GM18861 (cell line): ENCODE measurements around the gene ZNRF2.
A peak's percentile ranks its signal among the peaks of the same experiment; 100 is the strongest.

Experiments
- ATAC-seq: cut with Tn5 transposase; IDR thresholded peaks from one replicate; pipeline ENCODE4 v1.9.1; 2021; ENCODE audit not compliant: unreplicated experiment

The ZNRF2 gene

DNA sequence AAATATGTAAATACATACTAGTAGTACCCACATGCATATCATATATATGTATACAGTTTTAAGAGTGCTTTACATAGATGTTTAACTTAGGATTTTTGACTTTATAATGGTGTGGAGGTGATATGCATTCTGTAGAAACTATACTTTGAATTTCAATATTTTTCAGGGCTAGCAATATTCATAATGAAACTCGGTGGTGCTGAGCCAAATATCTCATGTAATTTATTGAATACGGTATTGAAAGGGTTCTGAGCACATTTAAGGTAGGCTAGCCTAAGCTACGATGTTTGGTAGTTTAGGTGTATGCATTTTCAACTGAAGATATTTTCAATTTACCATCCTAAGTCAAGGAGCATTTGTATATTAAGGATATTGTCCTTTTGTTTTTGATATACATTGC, 36.0 kb downstream of the ZNRF2 start:
- no peak for ATAC-seq

DNA sequence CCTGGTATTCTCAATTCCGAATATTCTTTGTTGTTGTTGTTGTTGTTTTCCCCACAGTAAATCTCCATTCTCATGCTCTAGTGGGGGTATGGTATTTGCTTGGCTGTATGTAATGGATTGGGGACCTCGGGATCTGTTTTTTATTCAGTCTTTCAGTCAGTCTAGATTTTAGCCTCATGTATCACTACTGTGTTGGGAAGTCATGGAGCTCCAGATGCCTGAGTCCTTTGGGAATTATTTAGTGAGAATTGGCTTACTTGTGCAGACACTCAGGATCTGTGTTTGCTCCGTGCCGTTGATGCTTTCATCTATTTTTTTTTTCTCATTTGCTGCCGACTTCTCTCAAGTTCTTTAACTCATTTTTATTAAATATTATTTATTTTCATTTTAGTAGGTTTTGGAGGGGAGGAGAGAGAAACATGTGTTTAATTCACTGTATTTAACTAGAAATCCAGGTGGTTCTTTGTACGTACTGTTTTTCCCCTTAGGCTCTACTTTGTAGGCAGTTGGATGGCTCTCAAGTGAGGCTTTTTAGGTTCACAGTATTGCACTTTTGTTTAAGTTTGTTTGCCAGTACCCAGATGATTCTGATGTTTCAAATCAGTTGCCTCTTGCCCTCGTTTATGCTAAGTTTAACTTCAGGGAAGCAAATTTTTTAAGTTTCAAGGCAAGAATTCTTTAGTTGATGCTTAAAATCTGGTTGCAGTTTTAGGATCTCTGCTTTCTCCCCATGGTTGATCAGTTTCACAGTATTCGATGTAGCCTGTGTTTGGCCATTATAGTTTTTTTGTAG, 36.9 kb downstream of the ZNRF2 start:
- ATAC-seq, result no peak

DNA sequence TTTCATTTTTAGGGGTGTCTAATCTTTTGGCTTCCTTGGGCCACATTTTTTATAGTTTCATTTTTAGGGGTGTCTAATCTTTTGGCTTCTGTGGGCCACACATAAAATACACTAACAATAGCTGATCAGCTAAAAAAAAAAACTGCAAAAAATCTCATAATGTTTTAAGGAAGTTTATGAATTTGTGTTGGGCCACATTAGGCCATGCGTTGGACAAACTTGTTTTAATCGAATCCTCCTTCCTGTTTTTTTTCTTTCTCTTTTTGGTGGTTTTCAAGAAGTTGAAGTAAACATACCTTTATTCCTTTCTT, 37.4 kb downstream of the ZNRF2 start:
- ATAC-seq, result no peak

DNA sequence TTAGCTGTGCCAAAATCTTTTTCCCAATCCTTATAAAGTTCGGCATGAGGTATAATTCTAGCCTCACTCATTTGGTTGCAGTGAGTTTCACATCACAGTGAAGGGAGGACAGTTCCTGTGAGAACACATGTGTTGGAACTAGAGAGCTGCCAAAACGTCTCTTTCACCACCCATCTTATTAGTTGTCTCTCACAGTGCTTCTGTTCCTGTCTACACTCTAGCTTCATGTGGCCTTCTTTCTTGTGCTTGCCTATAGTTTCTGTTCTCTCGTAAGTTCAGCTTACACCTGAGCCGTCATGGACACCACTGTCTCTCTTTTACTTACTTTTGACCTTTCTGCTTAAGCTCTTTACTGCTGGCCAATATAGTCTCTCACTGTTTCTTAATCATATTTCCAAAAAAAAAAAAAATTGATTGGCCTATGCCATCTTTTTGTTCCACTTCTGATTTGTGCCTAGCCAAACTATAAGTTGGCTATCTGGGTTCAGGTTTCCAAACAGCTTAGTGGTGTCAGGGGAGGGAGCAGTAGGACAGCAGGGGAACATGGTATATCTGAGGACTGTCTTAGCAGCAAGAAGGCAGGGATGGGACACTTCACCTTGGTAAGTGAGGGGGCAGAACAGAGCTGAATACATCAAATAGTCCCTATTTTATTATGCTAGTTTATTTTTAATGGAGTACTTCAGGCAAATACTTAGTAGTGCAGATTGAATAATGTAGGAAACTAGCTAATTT, 38.0 kb downstream of the ZNRF2 start:
- ATAC-seq, result peak; percentile 53

DNA sequence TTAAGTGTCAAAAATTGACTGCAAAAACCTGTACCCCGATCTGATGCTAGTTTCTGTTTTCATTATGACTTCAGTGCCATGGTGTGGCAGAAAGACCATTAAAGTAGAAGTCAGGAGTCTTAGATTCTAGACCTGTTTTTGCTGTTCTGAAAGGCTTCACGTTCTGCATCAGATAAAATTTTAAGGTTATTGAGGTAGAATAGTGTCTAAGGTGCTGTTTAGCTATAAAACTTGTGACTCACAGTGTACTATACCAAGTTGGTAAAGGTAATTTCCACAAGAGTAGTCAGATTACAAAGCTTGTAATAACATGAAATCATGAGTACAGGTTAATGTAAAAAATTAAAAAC, 38.6 kb downstream of the ZNRF2 start:
- ATAC-seq, result peak; percentile 67

DNA sequence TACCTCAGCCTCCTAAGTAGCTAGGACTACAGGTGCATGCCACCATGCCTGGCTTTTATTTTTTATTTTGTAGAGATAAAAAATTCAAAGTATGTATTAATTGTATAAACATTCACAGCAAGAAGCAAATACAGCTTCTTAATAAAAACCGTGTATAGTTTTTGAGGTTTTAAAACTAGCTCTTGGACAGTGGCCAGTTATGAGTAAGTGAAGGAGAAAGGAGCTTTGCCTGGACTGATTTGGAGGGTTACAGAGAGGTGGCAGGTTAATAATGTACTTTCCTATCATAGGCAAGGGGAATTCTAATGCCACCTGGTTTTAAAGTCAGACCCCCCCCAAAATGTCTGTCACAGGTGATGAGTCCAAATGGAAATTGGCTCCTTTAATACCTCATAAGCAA, 43.4 kb downstream of the ZNRF2 start:
- ATAC-seq, result no peak

DNA sequence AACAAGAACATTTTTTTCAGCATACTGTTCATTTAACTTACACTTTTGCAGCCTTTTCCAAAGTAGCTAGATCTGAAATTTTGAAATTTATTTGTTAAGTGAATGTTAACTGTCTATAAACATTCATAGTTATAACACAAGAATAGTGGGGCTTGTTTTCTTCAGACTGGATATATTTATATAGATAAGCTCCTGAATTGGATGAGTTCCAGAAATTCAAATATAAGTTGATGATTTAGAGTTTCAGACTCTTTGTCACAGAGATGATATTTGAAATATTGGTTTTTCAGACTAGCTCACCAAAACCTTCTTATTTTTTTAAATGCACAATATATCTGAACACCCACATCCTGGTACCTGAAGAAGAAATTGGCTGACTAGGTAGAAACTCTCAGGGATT, 44.0 kb downstream of the ZNRF2 start:
- no peak for ATAC-seq

DNA sequence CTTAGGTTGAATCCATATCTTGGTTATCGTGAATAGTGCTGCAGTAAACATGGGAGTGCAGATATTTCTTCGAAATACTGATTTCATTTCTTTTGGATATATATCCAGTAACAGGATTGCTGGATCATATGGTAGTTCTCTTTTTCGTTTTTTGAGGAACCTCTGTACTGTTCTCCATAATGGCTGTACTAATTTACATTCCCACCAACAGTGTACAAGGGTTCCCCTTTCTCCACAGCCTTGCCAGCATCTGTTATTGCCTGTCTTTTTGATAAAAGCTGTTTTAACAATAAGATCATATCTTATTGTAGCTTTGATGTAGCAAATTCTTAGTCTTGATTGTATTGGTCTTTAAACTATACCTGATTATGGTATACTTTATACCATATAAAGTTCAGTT, 45.3 kb downstream of the ZNRF2 start:
- ATAC-seq, result no peak

DNA sequence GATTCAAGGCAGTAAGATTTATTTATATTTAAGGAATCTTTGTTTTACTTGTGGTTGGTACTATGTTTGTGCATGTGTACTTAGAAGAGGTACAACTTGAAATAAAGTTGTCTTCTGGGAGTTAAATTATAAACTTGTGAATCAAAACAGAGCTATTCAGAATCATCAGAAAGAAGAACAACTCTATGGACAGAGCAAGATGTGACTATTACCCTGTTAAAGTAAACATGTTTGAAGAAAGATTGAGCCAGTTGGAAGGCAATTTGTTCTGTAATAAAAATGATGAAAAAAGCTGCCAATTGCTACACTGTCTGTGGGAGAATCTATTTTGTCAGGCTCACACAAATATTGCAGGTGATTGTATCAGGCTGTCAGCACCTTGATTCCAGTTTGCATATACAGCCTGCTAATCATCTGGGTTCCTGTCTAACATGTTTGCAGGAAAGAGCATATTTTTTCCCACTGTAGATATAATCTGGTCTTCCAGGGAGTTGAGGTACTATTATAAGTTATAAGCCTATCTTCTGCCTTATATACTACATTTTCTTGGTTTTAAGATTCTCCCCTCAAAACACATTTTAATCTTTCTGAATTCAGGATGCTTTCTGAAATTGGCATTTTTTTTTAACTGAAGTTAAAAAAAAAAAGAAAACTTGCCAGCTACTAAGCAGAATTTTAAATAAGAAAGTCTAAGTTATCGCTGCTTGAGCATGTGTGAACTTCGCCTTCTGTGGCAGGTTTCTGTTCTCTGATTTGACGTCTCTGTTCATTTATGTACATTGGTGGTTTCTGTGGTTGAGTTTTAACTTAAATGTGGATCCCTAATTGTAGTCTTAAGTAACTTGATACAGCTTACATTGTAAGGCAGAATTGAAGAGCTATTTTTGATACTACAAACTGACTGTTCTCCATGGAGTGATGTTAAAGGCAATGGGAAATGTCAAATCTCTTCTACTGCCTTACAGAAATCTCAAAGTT, 46.0 kb downstream of the ZNRF2 start:
- peak; percentile 88 for ATAC-seq

DNA sequence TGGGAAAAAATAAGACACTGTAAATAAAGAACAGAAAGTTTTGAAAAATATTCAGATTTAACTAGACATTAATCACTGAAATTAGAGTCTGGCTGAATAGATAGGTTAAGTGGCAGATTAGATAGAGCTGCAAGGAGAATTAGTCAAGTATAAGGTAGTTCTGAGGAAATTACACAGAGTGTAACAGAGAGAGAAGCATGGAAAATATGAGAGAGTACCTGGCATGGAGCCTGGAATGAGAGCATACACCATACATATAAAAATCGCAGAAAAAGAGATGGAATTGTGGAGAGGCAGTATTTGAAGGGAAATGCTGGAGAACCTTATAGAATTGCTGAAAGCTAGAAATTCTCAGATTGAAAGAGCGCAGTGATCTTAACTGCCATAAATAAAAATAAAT, 46.9 kb downstream of the ZNRF2 start:
- ATAC-seq, result no peak

DNA sequence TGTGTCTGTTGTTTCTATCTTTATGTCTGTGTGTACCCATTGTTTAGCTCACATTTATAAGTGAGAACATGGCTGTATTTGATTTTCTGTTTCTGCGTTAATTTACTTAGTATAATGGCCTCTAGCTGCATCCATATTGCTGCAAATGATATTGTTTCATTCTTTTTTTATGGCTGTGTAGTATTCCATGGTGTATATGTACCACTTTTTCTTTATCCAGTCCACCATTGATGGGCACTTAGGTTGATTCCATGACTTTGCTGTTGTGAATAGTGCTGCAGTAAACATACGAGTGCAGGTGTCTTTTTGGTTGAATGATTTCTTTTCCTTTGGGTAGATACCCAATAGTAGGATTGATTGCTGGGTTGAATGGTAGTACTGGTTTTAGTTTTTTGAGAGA, 48.2 kb downstream of the ZNRF2 start:
- ATAC-seq, result no peak

DNA sequence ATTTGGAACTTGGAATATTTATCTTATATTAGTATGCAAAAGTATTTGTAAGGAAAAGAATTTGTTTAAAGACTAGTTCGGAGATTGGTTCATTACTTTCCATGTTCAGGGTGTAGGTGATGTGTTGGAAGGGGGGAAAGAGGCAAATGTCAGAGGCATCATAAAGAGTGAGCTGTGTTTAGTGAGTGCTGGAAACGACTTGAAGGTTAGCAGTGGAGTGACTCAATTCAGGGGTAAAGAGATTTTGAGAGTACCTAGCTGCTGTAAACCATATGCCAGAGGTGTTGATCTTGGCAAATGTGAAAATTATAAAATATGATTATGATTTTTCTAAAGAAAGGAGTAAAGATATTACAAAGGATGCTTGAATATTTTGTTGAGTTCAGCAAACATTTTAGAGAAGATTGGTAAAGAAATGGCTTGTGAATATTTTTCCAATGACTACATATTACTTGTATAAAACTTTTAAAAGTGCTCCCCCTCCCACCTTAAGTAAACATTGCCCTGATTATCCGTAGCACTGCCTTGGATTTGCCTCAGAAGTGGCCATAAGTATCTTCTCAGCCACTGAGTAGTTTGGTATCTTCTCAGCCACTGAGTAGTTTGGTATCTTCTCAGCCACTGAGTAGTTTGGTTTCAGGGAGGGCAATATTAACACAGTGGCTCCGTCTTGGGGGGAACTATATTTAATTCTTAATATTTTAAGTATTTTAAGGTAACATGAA, 51.5 kb downstream of the ZNRF2 start:
- no peak for ATAC-seq

DNA sequence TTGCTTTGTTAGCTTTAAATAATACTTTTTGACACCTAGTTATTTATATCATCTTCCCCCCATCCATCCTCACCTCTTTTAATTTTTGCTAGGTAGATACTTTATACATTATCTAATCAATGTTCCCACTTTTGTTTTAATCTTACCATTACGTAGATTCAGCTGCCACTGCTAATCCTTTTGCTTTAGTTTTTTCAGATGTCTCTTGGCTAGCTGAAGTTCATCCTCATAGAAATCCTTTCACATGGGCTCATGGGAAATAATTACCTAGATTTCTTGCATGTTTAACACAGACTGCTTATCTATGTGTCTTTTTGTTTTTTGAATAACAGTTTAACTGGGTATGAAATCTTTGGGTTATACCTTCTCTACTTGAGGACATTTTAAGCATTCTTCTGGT, 60.1 kb downstream of the ZNRF2 start:
- ATAC-seq, result no peak

DNA sequence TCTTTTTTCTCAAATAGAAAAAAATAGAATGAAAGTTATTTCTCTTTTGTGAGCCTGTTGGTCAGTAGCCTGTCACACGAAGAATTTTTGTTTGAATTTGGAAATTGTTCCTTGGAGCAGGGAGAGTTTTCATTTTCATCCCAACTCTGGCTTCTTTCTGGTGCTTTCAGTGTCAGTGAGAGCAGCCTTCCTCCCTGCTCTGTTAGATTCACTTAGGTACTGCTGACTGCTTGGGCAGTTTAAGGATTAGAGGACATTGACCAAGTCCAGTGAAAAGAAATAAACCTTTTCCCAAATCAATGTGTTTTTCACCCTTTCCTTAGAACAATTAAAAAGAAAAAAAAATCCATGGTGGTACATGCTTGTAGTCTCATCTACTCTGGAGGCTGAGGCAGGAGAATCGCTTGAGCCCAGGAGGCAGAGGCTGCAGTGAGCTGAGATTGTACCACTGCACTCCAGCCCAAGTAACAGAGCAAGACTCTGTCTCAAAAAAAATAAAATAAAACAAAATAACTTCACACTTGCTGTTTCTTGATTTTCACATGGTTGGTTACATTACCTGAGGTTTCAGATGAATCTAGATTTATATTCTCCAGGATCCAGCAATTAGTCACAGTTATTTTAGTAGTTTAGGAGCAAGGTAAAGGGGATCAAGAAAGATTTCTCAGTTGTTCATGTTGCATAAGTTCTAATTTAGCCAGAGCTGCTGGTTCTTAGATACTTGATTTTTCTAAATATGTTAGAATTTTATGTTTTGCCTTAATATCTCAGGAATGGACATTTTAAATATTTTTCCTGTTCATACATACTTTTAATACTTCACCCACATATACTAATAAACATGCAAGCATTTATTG, 63.1 kb downstream of the ZNRF2 start:
- peak; percentile 14 for ATAC-seq

DNA sequence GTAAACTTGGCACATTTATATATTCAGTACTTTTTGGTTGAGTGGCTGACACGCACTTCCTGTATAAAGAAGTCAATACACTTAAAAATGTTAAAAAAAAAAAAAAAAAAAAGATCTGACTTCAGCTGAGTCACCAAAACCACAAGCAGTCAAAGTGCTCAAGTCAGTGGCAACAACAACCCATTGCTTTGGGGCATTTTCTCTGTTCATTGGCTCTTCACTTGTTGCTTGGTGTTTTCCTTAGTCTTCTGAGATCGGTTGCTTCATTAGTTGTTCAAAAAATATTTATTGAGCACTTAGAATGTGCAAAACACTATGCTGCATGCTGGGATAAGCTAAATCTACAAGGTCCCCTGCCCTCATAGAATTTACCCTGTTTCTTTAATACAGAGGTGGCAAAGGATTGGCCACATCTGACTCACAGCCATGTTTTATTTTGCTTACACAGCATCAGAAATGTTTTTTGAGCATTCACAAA, 63.7 kb downstream of the ZNRF2 start:
- ATAC-seq, result peak; percentile 79

DNA sequence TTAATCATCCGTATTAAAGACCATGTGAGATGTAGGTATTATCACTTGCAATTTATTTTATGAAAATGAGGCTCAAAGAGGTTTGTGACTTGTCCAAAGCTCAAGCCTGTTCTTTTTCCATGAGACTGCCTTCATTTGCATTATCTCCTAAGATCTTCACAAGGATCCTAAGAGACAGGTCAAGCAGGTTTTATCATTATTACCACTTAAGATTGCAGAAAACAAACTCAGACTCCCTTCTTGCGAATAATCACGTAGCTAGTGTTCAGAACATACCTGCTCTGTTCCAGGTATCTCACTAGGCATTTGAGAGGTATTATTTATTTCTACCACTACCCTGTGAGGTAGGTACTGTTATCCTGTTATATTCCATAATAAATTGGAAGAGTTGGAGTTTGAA, 64.8 kb downstream of the ZNRF2 start:
- no peak for ATAC-seq

DNA sequence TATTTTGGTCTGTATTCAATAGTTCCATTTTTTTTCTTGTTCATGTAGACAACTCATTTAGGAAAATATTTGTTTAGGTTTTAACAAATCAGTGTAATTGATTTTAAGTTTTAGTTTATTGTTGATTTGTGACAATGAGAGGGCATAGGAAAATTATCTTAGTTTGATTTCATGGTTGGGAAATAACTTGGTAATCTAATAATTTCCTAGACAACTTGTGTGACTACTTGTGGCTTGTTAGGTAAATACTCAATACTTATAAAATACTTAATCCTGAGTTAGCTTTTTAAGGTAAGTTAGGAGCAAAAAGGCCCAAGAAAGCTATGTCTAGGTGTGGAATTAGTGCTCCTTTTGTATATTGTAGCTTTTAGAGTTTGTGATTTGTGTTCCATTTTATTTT, 65.4 kb downstream of the ZNRF2 start:
- ATAC-seq, result no peak

DNA sequence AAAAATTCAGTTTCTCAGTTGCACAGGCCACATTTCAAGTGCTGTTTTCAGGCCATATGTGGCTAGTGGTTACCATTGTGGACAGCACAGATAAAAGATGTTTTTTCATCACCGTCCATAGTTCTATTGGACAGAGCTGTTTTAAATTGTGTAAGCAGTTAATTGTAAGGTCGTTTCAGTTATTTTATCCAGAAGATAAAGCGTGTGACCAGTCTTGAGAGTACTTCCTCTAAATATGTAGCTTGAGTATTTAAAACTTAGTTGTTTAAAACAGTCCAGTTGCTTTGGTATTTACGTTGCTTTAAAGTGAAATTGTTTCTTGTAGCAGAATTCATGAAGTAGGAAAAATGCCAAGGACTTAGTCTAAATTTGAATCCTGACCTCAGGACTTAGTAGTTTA, 66.9 kb downstream of the ZNRF2 start:
- no peak for ATAC-seq

DNA sequence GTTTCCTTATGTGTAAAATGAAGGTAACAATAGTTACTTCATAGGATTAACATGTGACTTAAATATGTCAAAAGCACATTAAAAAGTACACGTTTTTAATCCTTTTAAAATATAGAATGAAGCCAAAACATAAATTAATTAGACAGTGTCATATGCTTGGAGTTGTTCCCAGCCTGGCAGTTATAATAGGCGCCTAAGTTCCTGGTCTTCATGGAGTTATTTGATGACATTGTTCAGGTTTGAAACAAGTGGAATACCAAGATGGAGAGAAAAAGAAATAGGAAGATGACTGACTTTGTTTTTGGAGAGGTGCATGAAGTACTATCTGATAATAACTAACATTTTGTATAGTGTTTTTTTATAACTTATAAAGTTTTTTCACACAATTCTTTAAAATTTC, 67.3 kb downstream of the ZNRF2 start:
- ATAC-seq, result no peak

DNA sequence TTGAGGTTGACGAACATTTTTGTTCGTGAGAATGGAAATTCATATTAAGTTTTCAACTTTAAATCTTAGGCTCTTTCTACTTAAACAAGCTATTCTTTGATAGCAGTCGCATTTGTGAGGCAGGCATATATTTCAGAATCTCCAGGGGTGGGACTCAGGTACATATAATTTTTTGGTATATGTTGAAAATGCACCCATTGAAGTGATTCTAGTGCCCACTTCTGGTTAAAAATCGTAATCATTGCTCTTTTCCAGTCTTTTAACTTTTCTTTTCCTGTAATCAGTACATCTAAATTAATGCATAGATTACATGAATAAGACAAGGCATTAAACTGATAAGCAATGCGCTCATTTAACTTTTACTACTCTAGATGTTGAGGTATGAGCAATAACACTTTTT, 67.8 kb downstream of the ZNRF2 start:
- no peak for ATAC-seq
